ENCODE data around the gene UIMC1. TPM values are rescaled to one million over a fixed set of nuclear protein-coding genes. Genes with fewer than 3 reads are reported as not detected.

The UIMC1 gene
- total RNA-seq, 2 donors from 2014 or later = 30.0 to 31.6 TPM

DNA sequence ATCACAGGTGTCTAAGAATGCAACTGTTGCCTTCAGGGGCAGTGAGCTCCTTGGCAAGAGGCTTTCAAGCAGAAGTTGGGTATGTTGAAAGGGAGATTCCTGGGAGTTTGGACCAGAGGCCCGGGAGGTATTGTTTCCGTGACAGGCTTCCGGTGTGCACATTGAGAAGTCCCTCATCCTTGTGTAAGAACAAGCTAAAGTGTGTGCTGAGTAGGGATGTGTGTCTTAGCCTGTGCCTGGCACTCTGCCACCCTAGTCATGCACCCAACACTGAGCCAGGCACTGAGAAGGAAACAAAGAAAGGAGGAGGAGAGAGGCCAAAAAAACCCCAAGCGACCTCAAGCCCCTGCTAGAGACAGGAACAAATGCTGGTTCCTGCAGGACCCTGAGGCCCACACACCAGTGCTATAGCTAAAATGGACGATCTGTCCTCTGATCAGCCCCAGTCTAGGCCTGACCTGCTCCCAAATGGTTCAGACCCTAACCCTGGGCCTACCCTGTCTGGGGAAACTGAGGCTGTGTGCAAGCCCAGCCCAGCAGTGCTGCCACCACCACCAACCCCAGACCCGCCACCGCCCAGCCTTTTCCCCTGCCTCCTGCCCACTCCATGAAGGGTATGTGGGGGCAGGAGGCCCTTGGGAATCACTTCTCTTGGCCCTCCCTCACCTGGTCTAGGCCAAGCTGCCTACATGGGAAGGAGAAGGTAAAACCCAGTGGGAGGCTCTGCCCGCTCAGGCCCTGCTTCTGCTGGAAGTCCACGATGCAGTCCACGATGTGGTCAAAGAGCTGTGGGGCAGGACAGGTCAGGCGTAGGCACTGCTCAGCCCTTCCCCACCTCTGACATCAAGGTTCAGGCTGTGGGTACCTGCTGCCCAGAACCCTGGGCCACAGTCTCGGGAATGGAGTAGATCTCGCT lies 120.0 kb downstream of the UIMC1 start:
- intact Hi-C loops (cut with DNase I) = no loop called here
- DNase-seq = no peak
- Histone ChIP-seq H3K9me3 (no peaks in the 10 kb centered on the region), H3K27me3 (no peaks in the 10 kb centered on the region), H3K27ac (no peak overlapping the region), H3K36me3 (no peaks in the 10 kb centered on the region), H3K4me1 (no peaks in the 10 kb centered on the region), H3K4me3 (no peak overlapping the region), H3K9ac (ENCODE audit: low read depth in 2 of 2, low read length in 2 of 2) (no peak overlapping the region)
- TF ChIP-seq CTCF (IDR thresholded peaks at IDR 0.05) = no peak

GRCh38 chr5:176884571-176884890 lies 122.0 kb downstream of the UIMC1 start:
- no peak for DNase-seq
- TF ChIP-seq CTCF (IDR thresholded peaks at IDR 0.05) = no peak
- Histone ChIP-seq H3K36me3 (no peaks in the 10 kb centered on the region), H3K4me1 (no peaks in the 10 kb centered on the region), H3K27ac (no peak overlapping the region), H3K9ac (ENCODE audit: low read depth in 2 of 2, low read length in 2 of 2) (no peak overlapping the region), H3K27me3 (no peaks in the 10 kb centered on the region), H3K9me3 (no peaks in the 10 kb centered on the region), H3K4me3 (no peak overlapping the region)
- intact Hi-C loops (cut with DNase I) = no loop called here

- H3K4me1 ChIP-seq = no peaks in the 10 kb centered on the region
- H3K9me3 ChIP-seq = no peaks in the 10 kb centered on the region
- intact Hi-C loops (cut with DNase I) = no loop called here
- DNase-seq = no peak
- H3K27me3 ChIP-seq = no peaks in the 10 kb centered on the region
- no peak overlapping the region for H3K9ac ChIP-seq (ENCODE audit: low read depth in 2 of 2, low read length in 2 of 2)
- no peak overlapping the region for H3K4me3 ChIP-seq
- no peaks in the 10 kb centered on the region for H3K36me3 ChIP-seq
- H3K27ac ChIP-seq = no peak overlapping the region
- TF ChIP-seq CTCF (IDR thresholded peaks at IDR 0.05) = no peak
Measured at GRCh38 chr5:176883700-176884570, 122.6 kb downstream of the UIMC1 start.

DNA sequence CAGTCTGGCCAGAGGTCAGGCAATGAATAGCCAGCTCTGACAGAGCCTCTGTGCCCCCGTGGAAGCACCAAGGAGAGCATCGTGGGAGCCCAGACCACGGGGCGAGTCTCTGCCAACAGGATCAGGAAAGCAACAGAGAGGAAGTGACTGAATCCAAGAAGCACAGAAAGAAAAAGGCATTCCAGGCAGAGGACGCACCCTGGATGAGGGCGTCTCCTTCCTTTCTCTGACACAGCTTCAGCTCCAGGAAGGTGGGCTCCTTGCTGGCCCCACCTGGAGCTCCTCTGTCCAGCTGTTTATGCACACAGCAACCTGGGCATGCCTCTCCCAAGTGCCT lies 124.0 kb downstream of the UIMC1 start:
- Histone ChIP-seq H3K9me3 (no peaks in the 10 kb centered on the region), H3K9ac (ENCODE audit: low read depth in 2 of 2, low read length in 2 of 2) (no peak overlapping the region), H3K4me3 (no peak overlapping the region), H3K36me3 (no peaks in the 10 kb centered on the region), H3K4me1 (no peaks in the 10 kb centered on the region), H3K27ac (no peak overlapping the region), H3K27me3 (no peaks in the 10 kb centered on the region)
- intact Hi-C loops (cut with DNase I) = no loop called here
- TF ChIP-seq CTCF (IDR thresholded peaks at IDR 0.05) = no peak
- DNase-seq = no peak

DNA sequence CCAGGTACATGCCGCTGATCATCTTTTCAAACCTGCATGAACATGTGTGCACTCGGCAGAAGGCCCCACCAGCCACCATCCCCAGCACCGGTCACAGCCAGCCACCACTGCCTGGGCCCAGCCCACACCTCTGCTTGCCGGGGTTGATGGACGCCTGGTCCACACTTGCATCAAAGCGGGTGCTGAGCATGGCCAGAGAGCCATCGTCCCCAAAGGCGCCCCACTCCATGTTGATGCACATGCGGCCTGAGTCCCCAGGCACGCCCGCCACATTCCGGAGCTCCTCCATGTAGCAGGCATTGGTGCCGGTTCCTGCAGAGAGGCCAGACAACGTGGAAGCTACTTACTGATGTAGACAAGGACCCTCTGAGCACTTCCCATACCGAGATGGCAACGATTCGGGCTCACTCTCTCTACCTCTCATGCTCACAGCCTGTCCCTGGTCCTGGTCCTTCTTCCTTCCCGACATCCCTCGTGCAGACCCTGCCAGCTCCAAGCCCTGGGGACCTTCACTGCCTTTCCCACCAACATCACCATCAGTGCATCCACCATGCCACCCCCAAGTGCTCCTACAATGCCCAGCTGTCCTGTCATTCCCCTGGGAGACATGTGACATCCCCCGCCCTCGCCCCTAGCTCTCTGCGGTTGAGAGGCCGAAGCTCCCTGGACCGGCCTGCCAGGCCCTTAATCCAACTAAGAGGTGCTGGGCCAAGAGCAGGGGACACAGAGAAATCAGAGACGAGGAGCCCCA lies 124.6 kb downstream of the UIMC1 start:
- H3K9ac ChIP-seq (ENCODE audit: low read depth in 2 of 2, low read length in 2 of 2) = no peak overlapping the region

More for the DNA sequence above, 124.6 kb downstream of the UIMC1 start:
- no peak overlapping the region for H3K4me3 ChIP-seq
- intact Hi-C loops (cut with DNase I) = no loop called here
- no peaks in the 10 kb centered on the region for H3K4me1 ChIP-seq
- no peak for DNase-seq
- no peak overlapping the region for H3K27ac ChIP-seq
- H3K9me3 ChIP-seq = no peaks in the 10 kb centered on the region
- H3K36me3 ChIP-seq = no peaks in the 10 kb centered on the region
- peaks cover 4% of the 10 kb centered on the region for H3K27me3 ChIP-seq
- no peak for TF ChIP-seq CTCF (IDR thresholded peaks at IDR 0.05)
